HL-60 (cell line): Measurements from ENCODE around the gene NTSR2.

Experiments
- CTCF ChIP-seq: IDR thresholded peaks from one replicate; pipeline ENCODE4 v1.5.1; 2011; ENCODE audit warnings: low read length, control low read depth, inconsistent platforms; ENCODE audit not compliant: insufficient read depth
- GABPA ChIP-seq: IDR thresholded peaks from 2 replicates; pipeline ENCODE4 v1.6.1; 2012; ENCODE audit warnings: low read depth
- POLR2AphosphoS5 ChIP-seq: IDR thresholded peaks from 2 replicates; pipeline ENCODE4 v1.6.1; 2012; ENCODE audit warnings: low read depth
- REST ChIP-seq: IDR thresholded peaks from 2 replicates; pipeline ENCODE4 v1.6.1; 2012; ENCODE audit warnings: low read depth; ENCODE audit not compliant: insufficient replicate concordance

GRCh38 chr2:11691076-11691660, 21.2 kb upstream of the NTSR2 start:
- TF ChIP-seq CTCF (no peak), POLR2AphosphoS5 (no peak), REST (no peak), GABPA (no peak)
